Esophagus squamous epithelium (tissue), 4 donors: ENCODE measurements around the gene TRIM59.

Source experiments
- CTCF ChIP-seq, 6 experiments: fragments of 450-650 bp in 4 of 6; fragments of 200-600 bp in 2 of 6; sonication (generic) in 2 of 6; IDR thresholded peaks; one replicate each; pipeline ENCODE4 v1.5.1; 2016 to 2019; ENCODE audit warnings: antibody characterized with exemption in 6 of 6, mild to moderate bottlenecking in 4 of 6, moderate library complexity in 4 of 6
- POLR2A ChIP-seq, 4 donors: fragments of 450-650 bp; IDR thresholded peaks; one replicate each; pipeline ENCODE4 v1.6.1; 2017; ENCODE audit warnings: antibody characterized with exemption in 4 of 4, mild to moderate bottlenecking in 4 of 4, moderate library complexity in 3 of 4

- no peak for TF ChIP-seq CTCF (IDR thresholded peaks at IDR 0.05)
- TF ChIP-seq POLR2A (IDR thresholded peaks at IDR 0.05) = no peak
These were observed 39.6 kb downstream of the TRIM59 start for GRCh38 chr3:160409812-160410610.
